A549 (cell line): Measurements from ENCODE around the gene PRAMEF17.
"Not testable (repeated sequence)": the region's sequence is repeated elsewhere in the genome, so short reads cannot be mapped to it uniquely, and the experiment has no call there.

Source experiments
- EHMT2 ChIP-seq: fragments of 200-600 bp; sonication (generic); IDR thresholded peaks from 2 replicates; pipeline ENCODE4 v1.6.1; 2016; ENCODE audit warnings: antibody characterized with exemption, low read depth, mild to moderate bottlenecking, moderate library complexity
- HDAC2 ChIP-seq: fragments of 200-600 bp; sonication (generic); IDR thresholded peaks from 2 replicates; pipeline ENCODE4 v1.6.1; 2016
- PHF8 ChIP-seq: fragments of 200-600 bp; sonication (generic); IDR thresholded peaks from 2 replicates; pipeline ENCODE4 v1.6.1; 2016; ENCODE audit warnings: low read depth, mild to moderate bottlenecking, antibody characterized with exemption, moderate library complexity, borderline replicate concordance
- POLR2A ChIP-seq: IDR thresholded peaks from 2 replicates; pipeline ENCODE4 v1.6.1; 2012; ENCODE audit warnings: mild to moderate bottlenecking, low read length
- RFX5 ChIP-seq: fragments of 450-650 bp; IDR thresholded peaks from 2 replicates; pipeline ENCODE4 v1.7.1; 2014; ENCODE audit warnings: antibody characterized with exemption, mild to moderate bottlenecking, moderate library complexity
- TF ChIP-seq, protein P1 (sequence below): IDR thresholded peaks from 2 replicates; pipeline ENCODE4 v1.6.1; 2012
- TF ChIP-seq, protein P2 (sequence below): fragments of >200 bp; sonication (Bioruptor Twin); formaldehyde crosslinking; IDR thresholded peaks from 3 replicates; pipeline ENCODE4 v1.5.1; 2016
- TF ChIP-seq, protein P3 (sequence below): fragments of 200-600 bp; sonication (generic); IDR thresholded peaks from 2 replicates; pipeline ENCODE4 v1.6.1; 2016; ENCODE audit warnings: antibody characterized with exemption, mild to moderate bottlenecking, moderate library complexity

DNA sequence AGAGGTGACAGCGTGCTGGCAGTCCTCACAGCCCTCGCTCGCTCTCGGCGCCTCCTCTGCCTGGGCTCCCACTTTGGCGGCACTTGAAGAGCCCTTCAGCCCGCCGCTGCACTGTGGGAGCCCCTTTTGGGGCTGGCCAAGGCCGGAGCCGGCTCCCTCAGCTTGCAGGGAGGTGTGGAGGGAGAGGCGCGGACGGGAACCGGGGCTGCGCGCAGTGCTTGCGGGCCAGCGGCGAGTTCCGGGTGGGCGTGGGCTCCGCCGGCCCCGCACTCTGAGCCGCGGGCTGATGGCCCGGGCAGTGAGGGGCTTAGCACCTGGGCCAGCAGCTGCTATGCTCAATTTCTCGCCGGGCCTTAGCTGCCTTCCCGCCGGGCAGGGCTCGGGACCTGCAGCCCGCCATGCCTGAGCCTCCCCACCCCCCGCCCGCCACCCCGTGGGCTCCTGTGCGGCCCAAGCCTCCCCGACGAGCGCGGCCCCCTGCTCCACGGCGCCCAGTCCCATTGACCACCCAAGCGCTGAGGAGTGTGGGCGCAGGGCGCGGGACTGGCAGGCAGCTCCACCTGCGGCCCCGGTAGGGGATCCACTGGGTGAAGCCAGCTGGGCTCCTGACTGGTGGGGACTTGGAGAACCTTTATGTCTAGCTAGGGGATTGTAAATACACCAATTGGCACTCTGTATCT is 49.8 kb downstream of the PRAMEF17 start:
- TF ChIP-seq, protein P1, sequence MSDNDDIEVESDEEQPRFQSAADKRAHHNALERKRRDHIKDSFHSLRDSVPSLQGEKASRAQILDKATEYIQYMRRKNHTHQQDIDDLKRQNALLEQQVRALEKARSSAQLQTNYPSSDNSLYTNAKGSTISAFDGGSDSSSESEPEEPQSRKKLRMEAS: not testable (repeated sequence)
- TF ChIP-seq PHF8, EHMT2, POLR2A, HDAC2, RFX5: not testable (repeated sequence)
- TF ChIP-seq, protein P2, sequence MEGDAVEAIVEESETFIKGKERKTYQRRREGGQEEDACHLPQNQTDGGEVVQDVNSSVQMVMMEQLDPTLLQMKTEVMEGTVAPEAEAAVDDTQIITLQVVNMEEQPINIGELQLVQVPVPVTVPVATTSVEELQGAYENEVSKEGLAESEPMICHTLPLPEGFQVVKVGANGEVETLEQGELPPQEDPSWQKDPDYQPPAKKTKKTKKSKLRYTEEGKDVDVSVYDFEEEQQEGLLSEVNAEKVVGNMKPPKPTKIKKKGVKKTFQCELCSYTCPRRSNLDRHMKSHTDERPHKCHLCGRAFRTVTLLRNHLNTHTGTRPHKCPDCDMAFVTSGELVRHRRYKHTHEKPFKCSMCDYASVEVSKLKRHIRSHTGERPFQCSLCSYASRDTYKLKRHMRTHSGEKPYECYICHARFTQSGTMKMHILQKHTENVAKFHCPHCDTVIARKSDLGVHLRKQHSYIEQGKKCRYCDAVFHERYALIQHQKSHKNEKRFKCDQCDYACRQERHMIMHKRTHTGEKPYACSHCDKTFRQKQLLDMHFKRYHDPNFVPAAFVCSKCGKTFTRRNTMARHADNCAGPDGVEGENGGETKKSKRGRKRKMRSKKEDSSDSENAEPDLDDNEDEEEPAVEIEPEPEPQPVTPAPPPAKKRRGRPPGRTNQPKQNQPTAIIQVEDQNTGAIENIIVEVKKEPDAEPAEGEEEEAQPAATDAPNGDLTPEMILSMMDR: not testable (repeated sequence)
- TF ChIP-seq, protein P3, sequence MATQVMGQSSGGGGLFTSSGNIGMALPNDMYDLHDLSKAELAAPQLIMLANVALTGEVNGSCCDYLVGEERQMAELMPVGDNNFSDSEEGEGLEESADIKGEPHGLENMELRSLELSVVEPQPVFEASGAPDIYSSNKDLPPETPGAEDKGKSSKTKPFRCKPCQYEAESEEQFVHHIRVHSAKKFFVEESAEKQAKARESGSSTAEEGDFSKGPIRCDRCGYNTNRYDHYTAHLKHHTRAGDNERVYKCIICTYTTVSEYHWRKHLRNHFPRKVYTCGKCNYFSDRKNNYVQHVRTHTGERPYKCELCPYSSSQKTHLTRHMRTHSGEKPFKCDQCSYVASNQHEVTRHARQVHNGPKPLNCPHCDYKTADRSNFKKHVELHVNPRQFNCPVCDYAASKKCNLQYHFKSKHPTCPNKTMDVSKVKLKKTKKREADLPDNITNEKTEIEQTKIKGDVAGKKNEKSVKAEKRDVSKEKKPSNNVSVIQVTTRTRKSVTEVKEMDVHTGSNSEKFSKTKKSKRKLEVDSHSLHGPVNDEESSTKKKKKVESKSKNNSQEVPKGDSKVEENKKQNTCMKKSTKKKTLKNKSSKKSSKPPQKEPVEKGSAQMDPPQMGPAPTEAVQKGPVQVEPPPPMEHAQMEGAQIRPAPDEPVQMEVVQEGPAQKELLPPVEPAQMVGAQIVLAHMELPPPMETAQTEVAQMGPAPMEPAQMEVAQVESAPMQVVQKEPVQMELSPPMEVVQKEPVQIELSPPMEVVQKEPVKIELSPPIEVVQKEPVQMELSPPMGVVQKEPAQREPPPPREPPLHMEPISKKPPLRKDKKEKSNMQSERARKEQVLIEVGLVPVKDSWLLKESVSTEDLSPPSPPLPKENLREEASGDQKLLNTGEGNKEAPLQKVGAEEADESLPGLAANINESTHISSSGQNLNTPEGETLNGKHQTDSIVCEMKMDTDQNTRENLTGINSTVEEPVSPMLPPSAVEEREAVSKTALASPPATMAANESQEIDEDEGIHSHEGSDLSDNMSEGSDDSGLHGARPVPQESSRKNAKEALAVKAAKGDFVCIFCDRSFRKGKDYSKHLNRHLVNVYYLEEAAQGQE: not testable (repeated sequence)
